GM19468 (cell line): ENCODE measurements around the gene RBMS1.
A peak's percentile ranks its signal among the peaks of the same experiment; 100 is the strongest.

Experiments
- ATAC-seq: cut with Tn5 transposase; IDR thresholded peaks from one replicate; pipeline ENCODE4 v1.9.1; 2021; ENCODE audit warnings: mild to moderate bottlenecking, moderate library complexity, moderate number of reproducible peaks; ENCODE audit not compliant: unreplicated experiment; ENCODE audit errors: extremely low read depth

The RBMS1 gene

GRCh38 chr2:160493227-160494028, at the start of gene RBMS1:
Gene RBMS1 (minus strand): TSS chr2:160493807. CDS start chr2:160493363, 444 bp downstream.
- peak; percentile 27 for ATAC-seq

- no peak for ATAC-seq
Observed at GRCh38 chr2:160541745-160542144, 48.1 kb upstream of the RBMS1 start.

GRCh38 chr2:160538559-160539355, 45.1 kb upstream of the RBMS1 start:
- no peak for ATAC-seq

- ATAC-seq: no peak
Observed at GRCh38 chr2:160538115-160538514, 44.5 kb upstream of the RBMS1 start.

- ATAC-seq: no peak
Observed at GRCh38 chr2:160534996-160535395, 41.4 kb upstream of the RBMS1 start.

GRCh38 chr2:160534249-160534648, 40.6 kb upstream of the RBMS1 start:
- ATAC-seq: no peak

- ATAC-seq: no peak
Observed at GRCh38 chr2:160533482-160533881, 39.9 kb upstream of the RBMS1 start.

GRCh38 chr2:160532388-160532787, 38.8 kb upstream of the RBMS1 start:
- no peak for ATAC-seq

- no peak for ATAC-seq
Observed at GRCh38 chr2:160522951-160523710, 29.5 kb upstream of the RBMS1 start.

- ATAC-seq: no peak
Observed at GRCh38 chr2:160517731-160518130, 24.1 kb upstream of the RBMS1 start.

- no peak for ATAC-seq
Observed at GRCh38 chr2:160516547-160517365, 23.1 kb upstream of the RBMS1 start.

- ATAC-seq: no peak
Observed at GRCh38 chr2:160515120-160515519, 21.5 kb upstream of the RBMS1 start.

- no peak for ATAC-seq
Observed at GRCh38 chr2:160513120-160513519, 19.5 kb upstream of the RBMS1 start.

- ATAC-seq: no peak
Observed at GRCh38 chr2:160512491-160512890, 18.9 kb upstream of the RBMS1 start.

- ATAC-seq: no peak
Observed at GRCh38 chr2:160510617-160511016, 17.0 kb upstream of the RBMS1 start.

- no peak for ATAC-seq
Observed at GRCh38 chr2:160509016-160509415, 15.4 kb upstream of the RBMS1 start.

GRCh38 chr2:160507464-160507863, 13.9 kb upstream of the RBMS1 start:
- no peak for ATAC-seq

GRCh38 chr2:160507046-160507407, 13.4 kb upstream of the RBMS1 start:
- no peak for ATAC-seq

GRCh38 chr2:160506371-160507045, 12.9 kb upstream of the RBMS1 start:
- ATAC-seq: no peak
